HEK293 (cell line): ENCODE measurements around the gene UPK1A.

Source experiments
- AEBP2 ChIP-seq: fragments of 450-650 bp; formaldehyde crosslinking; IDR thresholded peaks from 2 replicates; pipeline ENCODE4 v1.5.1; 2016; ENCODE audit warnings: missing biosample characterization, missing genetic modification characterization, borderline replicate concordance
- CTCF ChIP-seq: fragments of 450-650 bp; formaldehyde crosslinking; IDR thresholded peaks from 2 replicates; pipeline ENCODE4 v1.5.1; 2016; ENCODE audit warnings: missing biosample characterization, missing genetic modification characterization
- GFI1B ChIP-seq: fragments of 450-650 bp; formaldehyde crosslinking; IDR thresholded peaks from 2 replicates; pipeline ENCODE4 v1.5.1; 2016; ENCODE audit warnings: missing biosample characterization, missing genetic modification characterization
- GLIS2 ChIP-seq: fragments of 450-650 bp; formaldehyde crosslinking; IDR thresholded peaks from 2 replicates; pipeline ENCODE4 v1.5.1; 2016; ENCODE audit warnings: missing biosample characterization, missing genetic modification characterization
- KLF9 ChIP-seq: fragments of 450-650 bp; formaldehyde crosslinking; IDR thresholded peaks from 2 replicates; pipeline ENCODE4 v1.5.1; 2016; ENCODE audit warnings: missing biosample characterization, missing genetic modification characterization, low read depth
- SP2 ChIP-seq: fragments of 450-650 bp; formaldehyde crosslinking; IDR thresholded peaks from 2 replicates; pipeline ENCODE4 v1.5.1; 2016; ENCODE audit warnings: missing biosample characterization, missing genetic modification characterization
- TSHZ1 ChIP-seq: fragments of 450-650 bp; formaldehyde crosslinking; IDR thresholded peaks from 2 replicates; pipeline ENCODE4 v1.5.1; 2016; ENCODE audit warnings: missing biosample characterization, missing genetic modification characterization, borderline replicate concordance
- YY1 ChIP-seq: fragments of 450-650 bp; formaldehyde crosslinking; IDR thresholded peaks from 2 replicates; pipeline ENCODE4 v1.5.1; 2018; ENCODE audit warnings: missing biosample characterization, missing genetic modification characterization
- ZBTB7A ChIP-seq: fragments of 450-650 bp; formaldehyde crosslinking; IDR thresholded peaks from 2 replicates; pipeline ENCODE4 v1.5.1; 2016; ENCODE audit warnings: low read depth, missing biosample characterization, missing genetic modification characterization
- ZBTB8A ChIP-seq: fragments of 450-650 bp; formaldehyde crosslinking; IDR thresholded peaks from 2 replicates; pipeline ENCODE4 v1.5.1; 2016; ENCODE audit warnings: missing biosample characterization, missing genetic modification characterization
- ZFP37 ChIP-seq: fragments of 450-650 bp; formaldehyde crosslinking; IDR thresholded peaks from 2 replicates; pipeline ENCODE4 v1.5.1; 2016; ENCODE audit warnings: missing biosample characterization, missing genetic modification characterization
- ZNF121 ChIP-seq: fragments of 450-650 bp; formaldehyde crosslinking; IDR thresholded peaks from 2 replicates; pipeline ENCODE4 v1.5.1; 2016; ENCODE audit warnings: missing biosample characterization, missing genetic modification characterization
- ZNF133 ChIP-seq: fragments of 450-650 bp; formaldehyde crosslinking; IDR thresholded peaks from 2 replicates; pipeline ENCODE4 v1.5.1; 2016; ENCODE audit warnings: missing biosample characterization, missing genetic modification characterization
- ZNF239 ChIP-seq: fragments of 450-650 bp; formaldehyde crosslinking; IDR thresholded peaks from 2 replicates; pipeline ENCODE4 v1.5.1; 2016; ENCODE audit warnings: missing biosample characterization, missing genetic modification characterization
- ZNF302 ChIP-seq: fragments of 450-650 bp; formaldehyde crosslinking; IDR thresholded peaks from 2 replicates; pipeline ENCODE4 v1.5.1; 2016; ENCODE audit warnings: missing biosample characterization, missing genetic modification characterization, low read depth
- ZNF324 ChIP-seq: fragments of 450-650 bp; formaldehyde crosslinking; IDR thresholded peaks from 2 replicates; pipeline ENCODE4 v1.5.1; 2016; ENCODE audit warnings: missing biosample characterization, missing genetic modification characterization
- ZNF391 ChIP-seq: fragments of 450-650 bp; formaldehyde crosslinking; IDR thresholded peaks from 2 replicates; pipeline ENCODE4 v1.5.1; 2016; ENCODE audit warnings: low read depth, missing biosample characterization, missing genetic modification characterization, borderline replicate concordance
- ZNF600 ChIP-seq: fragments of 450-650 bp; formaldehyde crosslinking; IDR thresholded peaks from 2 replicates; pipeline ENCODE4 v1.5.1; 2016; ENCODE audit warnings: missing biosample characterization, missing genetic modification characterization
- ZNF791 ChIP-seq: fragments of 450-650 bp; formaldehyde crosslinking; IDR thresholded peaks from 2 replicates; pipeline ENCODE4 v1.5.1; 2016; ENCODE audit warnings: missing biosample characterization, missing genetic modification characterization
- ZSCAN30 ChIP-seq: fragments of 450-650 bp; IDR thresholded peaks from 2 replicates; pipeline ENCODE4 v1.5.1; 2018; ENCODE audit warnings: missing biosample characterization, mild to moderate bottlenecking, missing genetic modification characterization, moderate library complexity
- ZSCAN5A ChIP-seq: fragments of 450-650 bp; formaldehyde crosslinking; IDR thresholded peaks from 2 replicates; pipeline ENCODE4 v1.5.1; 2016; ENCODE audit warnings: missing biosample characterization, missing genetic modification characterization
- TF ChIP-seq, protein P1 (sequence below): fragments of 450-650 bp; formaldehyde crosslinking; IDR thresholded peaks from 2 replicates; pipeline ENCODE4 v1.5.1; 2016; ENCODE audit warnings: missing biosample characterization, missing genetic modification characterization, borderline replicate concordance
- TF ChIP-seq, protein P2 (sequence below): fragments of 450-650 bp; formaldehyde crosslinking; IDR thresholded peaks from 2 replicates; pipeline ENCODE4 v1.5.1; 2016; ENCODE audit warnings: missing biosample characterization, missing genetic modification characterization

Gene UPK1A

DNA sequence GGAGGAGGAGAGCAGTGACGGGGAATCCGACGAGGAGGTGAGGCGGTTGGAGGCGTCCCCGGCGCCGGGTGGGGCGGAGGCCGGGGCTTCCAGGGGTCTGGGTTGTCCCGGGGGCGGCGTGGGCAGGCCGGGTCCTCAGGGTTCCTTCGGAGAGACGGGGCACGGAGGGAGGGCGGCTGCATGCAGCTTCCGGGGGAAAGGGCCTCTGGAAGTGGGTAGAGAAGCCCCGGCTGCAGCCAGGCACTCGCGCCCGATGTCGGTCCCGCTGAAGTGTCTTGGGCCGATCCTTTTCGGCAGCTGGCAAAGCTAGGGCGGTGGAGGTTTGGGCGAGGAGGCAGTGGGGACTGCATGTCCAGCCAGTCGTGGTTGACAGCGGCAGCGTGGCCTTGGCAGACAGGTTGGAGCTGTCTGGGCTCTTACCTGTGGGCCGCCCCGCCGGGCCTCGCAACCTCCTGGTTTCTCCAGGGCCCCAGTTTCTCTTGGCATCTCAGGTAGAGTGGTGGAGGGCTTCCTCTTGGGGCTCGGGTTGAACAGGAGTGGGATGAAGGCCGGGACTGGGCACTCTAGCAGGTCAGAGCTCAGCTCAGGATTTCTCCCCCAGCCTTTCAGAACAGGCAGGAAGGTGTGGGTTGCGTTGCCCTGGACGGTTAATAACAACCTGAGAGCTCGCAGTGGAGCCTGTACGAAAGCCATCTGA is 52.2 kb downstream of the UPK1A start (continued):
- TF ChIP-seq AEBP2 (tag by site-specific recombination) (no peak), ZBTB8A (no peak), ZBTB7A (peak; percentile 61; the same call in 1 of the 2 replicates), SP2 (tag by site-specific recombination) (peak; percentile 80), ZSCAN5A (tag by site-specific recombination) (no peak), ZNF324 (no peak), YY1 (tag by site-specific recombination) (no peak), GLIS2 (tag by site-specific recombination) (peak; percentile 77), ZSCAN30 (tag by site-specific recombination) (no peak), ZNF391 (0 out of 2 replicates have a peak, but pooled peaks have one; percentile 43), KLF9 (tag by site-specific recombination) (peak; percentile 28; the same call in 1 of the 2 replicates), ZFP37 (tag by site-specific recombination) (peak; percentile 78), ZNF600 (tag by site-specific recombination) (peak; percentile 37; the same call in 1 of the 2 replicates), ZNF791 (no peak), ZNF121 (tag by site-specific recombination) (no peak), GFI1B (no peak), ZNF239 (tag by site-specific recombination) (0 out of 2 replicates have a peak, but pooled peaks have one; percentile 23), ZNF133 (tag by site-specific recombination) (no peak), TSHZ1 (tag by site-specific recombination) (no peak), ZNF302 (tag by site-specific recombination) (no peak), CTCF (tag by site-specific recombination) (no peak)
- TF ChIP-seq, protein P1, sequence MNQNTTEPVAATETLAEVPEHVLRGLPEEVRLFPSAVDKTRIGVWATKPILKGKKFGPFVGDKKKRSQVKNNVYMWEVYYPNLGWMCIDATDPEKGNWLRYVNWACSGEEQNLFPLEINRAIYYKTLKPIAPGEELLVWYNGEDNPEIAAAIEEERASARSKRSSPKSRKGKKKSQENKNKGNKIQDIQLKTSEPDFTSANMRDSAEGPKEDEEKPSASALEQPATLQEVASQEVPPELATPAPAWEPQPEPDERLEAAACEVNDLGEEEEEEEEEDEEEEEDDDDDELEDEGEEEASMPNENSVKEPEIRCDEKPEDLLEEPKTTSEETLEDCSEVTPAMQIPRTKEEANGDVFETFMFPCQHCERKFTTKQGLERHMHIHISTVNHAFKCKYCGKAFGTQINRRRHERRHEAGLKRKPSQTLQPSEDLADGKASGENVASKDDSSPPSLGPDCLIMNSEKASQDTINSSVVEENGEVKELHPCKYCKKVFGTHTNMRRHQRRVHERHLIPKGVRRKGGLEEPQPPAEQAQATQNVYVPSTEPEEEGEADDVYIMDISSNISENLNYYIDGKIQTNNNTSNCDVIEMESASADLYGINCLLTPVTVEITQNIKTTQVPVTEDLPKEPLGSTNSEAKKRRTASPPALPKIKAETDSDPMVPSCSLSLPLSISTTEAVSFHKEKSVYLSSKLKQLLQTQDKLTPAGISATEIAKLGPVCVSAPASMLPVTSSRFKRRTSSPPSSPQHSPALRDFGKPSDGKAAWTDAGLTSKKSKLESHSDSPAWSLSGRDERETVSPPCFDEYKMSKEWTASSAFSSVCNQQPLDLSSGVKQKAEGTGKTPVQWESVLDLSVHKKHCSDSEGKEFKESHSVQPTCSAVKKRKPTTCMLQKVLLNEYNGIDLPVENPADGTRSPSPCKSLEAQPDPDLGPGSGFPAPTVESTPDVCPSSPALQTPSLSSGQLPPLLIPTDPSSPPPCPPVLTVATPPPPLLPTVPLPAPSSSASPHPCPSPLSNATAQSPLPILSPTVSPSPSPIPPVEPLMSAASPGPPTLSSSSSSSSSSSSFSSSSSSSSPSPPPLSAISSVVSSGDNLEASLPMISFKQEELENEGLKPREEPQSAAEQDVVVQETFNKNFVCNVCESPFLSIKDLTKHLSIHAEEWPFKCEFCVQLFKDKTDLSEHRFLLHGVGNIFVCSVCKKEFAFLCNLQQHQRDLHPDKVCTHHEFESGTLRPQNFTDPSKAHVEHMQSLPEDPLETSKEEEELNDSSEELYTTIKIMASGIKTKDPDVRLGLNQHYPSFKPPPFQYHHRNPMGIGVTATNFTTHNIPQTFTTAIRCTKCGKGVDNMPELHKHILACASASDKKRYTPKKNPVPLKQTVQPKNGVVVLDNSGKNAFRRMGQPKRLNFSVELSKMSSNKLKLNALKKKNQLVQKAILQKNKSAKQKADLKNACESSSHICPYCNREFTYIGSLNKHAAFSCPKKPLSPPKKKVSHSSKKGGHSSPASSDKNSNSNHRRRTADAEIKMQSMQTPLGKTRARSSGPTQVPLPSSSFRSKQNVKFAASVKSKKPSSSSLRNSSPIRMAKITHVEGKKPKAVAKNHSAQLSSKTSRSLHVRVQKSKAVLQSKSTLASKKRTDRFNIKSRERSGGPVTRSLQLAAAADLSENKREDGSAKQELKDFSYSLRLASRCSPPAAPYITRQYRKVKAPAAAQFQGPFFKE, result no peak
- TF ChIP-seq, protein P2, sequence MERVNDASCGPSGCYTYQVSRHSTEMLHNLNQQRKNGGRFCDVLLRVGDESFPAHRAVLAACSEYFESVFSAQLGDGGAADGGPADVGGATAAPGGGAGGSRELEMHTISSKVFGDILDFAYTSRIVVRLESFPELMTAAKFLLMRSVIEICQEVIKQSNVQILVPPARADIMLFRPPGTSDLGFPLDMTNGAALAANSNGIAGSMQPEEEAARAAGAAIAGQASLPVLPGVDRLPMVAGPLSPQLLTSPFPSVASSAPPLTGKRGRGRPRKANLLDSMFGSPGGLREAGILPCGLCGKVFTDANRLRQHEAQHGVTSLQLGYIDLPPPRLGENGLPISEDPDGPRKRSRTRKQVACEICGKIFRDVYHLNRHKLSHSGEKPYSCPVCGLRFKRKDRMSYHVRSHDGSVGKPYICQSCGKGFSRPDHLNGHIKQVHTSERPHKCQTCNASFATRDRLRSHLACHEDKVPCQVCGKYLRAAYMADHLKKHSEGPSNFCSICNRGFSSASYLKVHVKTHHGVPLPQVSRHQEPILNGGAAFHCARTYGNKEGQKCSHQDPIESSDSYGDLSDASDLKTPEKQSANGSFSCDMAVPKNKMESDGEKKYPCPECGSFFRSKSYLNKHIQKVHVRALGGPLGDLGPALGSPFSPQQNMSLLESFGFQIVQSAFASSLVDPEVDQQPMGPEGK (tag by site-specific recombination), result peak; percentile 52
